ENCODE measurements around the gene UBE3B. TPM values are rescaled to one million over a fixed set of nuclear protein-coding genes. Genes with fewer than 3 reads are reported as not detected.

UBE3B gene
- total RNA-seq, 4 donors from 2014 or later, result 14.7 to 64.2 (median 30.7) TPM

GRCh38 chr12:109542014-109542413 is 64.6 kb downstream of the UBE3B start:
- Histone ChIP-seq H3K4me1 (no peaks in the 10 kb centered on the region), H3K4me3 (no peak overlapping the region), H3K9me3 (no peaks in the 10 kb centered on the region), H3K27me3 (no peaks in the 10 kb centered on the region), H3K27ac (no peak overlapping the region), H3K36me3 (no peaks in the 10 kb centered on the region)
- TF ChIP-seq POLR2A (IDR thresholded peaks at IDR 0.05), result no peak
- no peak for TF ChIP-seq CTCF (IDR thresholded peaks at IDR 0.05)
- no peak for DNase-seq
- intact Hi-C loops (cut with DNase I; ENCODE audit: low total_unique reads), result no loop called here

- Histone ChIP-seq H3K9me3 (no peaks in the 10 kb centered on the region), H3K27ac (no peak overlapping the region), H3K36me3 (no peaks in the 10 kb centered on the region), H3K4me1 (no peaks in the 10 kb centered on the region), H3K4me3 (no peak overlapping the region), H3K27me3 (no peaks in the 10 kb centered on the region)
- TF ChIP-seq POLR2A (IDR thresholded peaks at IDR 0.05) (no peak), CTCF (IDR thresholded peaks at IDR 0.05) (no peak)
- no peak for DNase-seq
- intact Hi-C loops (cut with DNase I; ENCODE audit: low total_unique reads), result no loop called here
These were observed 65.4 kb downstream of the UBE3B start for GRCh38 chr12:109542876-109543275.

GRCh38 chr12:109544955-109545531 is 67.6 kb downstream of the UBE3B start:
- H3K27me3 ChIP-seq, result no peaks in the 10 kb centered on the region
- no peaks in the 10 kb centered on the region for H3K36me3 ChIP-seq
- no peak overlapping the region for H3K4me3 ChIP-seq
- no peak overlapping the region for H3K27ac ChIP-seq
- TF ChIP-seq POLR2A (IDR thresholded peaks at IDR 0.05) (no peak), CTCF (IDR thresholded peaks at IDR 0.05) (no peak)
- DNase-seq, result no peak
- no peaks in the 10 kb centered on the region for H3K4me1 ChIP-seq
- H3K9me3 ChIP-seq, result no peaks in the 10 kb centered on the region
- intact Hi-C loops (cut with DNase I; ENCODE audit: low total_unique reads), result no loop called here

GRCh38 chr12:109545826-109546225 is 68.4 kb downstream of the UBE3B start:
- no peaks in the 10 kb centered on the region for H3K27me3 ChIP-seq
- no peak for DNase-seq
- H3K27ac ChIP-seq, result no peak overlapping the region
- H3K36me3 ChIP-seq, result no peaks in the 10 kb centered on the region
- H3K4me1 ChIP-seq, result no peaks in the 10 kb centered on the region
- no peak for TF ChIP-seq CTCF (IDR thresholded peaks at IDR 0.05)
- TF ChIP-seq POLR2A (IDR thresholded peaks at IDR 0.05), result no peak
- no peaks in the 10 kb centered on the region for H3K9me3 ChIP-seq
- H3K4me3 ChIP-seq, result no peak overlapping the region
- intact Hi-C loops (cut with DNase I; ENCODE audit: low total_unique reads), result no loop called here

GRCh38 chr12:109547286-109547685 is 69.9 kb downstream of the UBE3B start:
- no peaks in the 10 kb centered on the region for H3K9me3 ChIP-seq
- H3K27ac ChIP-seq, result no peak overlapping the region
- no peak for TF ChIP-seq CTCF (IDR thresholded peaks at IDR 0.05)
- no peak for TF ChIP-seq POLR2A (IDR thresholded peaks at IDR 0.05)
- no peak for DNase-seq
- H3K4me3 ChIP-seq, result no peak overlapping the region
- no peaks in the 10 kb centered on the region for H3K4me1 ChIP-seq
- no peaks in the 10 kb centered on the region for H3K27me3 ChIP-seq
- no peaks in the 10 kb centered on the region for H3K36me3 ChIP-seq
- intact Hi-C loops (cut with DNase I; ENCODE audit: low total_unique reads), result no loop called here
